Body of pancreas (tissue), 4 donors: ENCODE results near the gene NVL.

Experiments used
- CTCF ChIP-seq, 7 experiments: fragments of 450-650 bp in 4 of 7; fragments of 200-600 bp in 3 of 7; sonication (generic) in 3 of 7; IDR thresholded peaks; one replicate each; pipeline ENCODE4 v1.5.1; 2016 to 2019; ENCODE audit warnings: antibody characterized with exemption in 7 of 7
- POLR2A ChIP-seq, 3 donors: fragments of 450-650 bp; IDR thresholded peaks; one replicate each; pipeline ENCODE4 v1.6.1; 2016; ENCODE audit warnings: antibody characterized with exemption in 3 of 3, mild to moderate bottlenecking in 2 of 3

- TF ChIP-seq POLR2A (IDR thresholded peaks at IDR 0.05) (no peak), CTCF (IDR thresholded peaks at IDR 0.05) (no peak)
Measured at GRCh38 chr1:224216382-224216781, 113.6 kb downstream of the NVL start.
